HCT116 (cell line): ENCODE data around the gene LIPH. TPM values are rescaled to one million over a fixed set of nuclear protein-coding genes. Genes with fewer than 3 reads are reported as not detected.

Experiments used
- ATAC-seq: fragments of 200-7000 bp; cut with Tn5 transposase; 2 replicates; pipeline ENCODE4 v1.9.1; 2020; ENCODE audit warnings: mild to moderate bottlenecking, moderate library complexity
- BruUV-seq: library from RNA; stranded (reverse); fragments of 400-500 nt; replicated peaks from 2 replicates; lab custom pipeline; 2021; lab: Mats Ljungman, UMichigan
- CTCF ChIA-PET: fragments of 300-600 bp; sonication (Branson Sonifier 250); formaldehyde crosslinking; loops from one replicate; lab custom pipeline; 2021; ENCODE audit warnings: antibody characterized with exemption; lab: Charles Lee
- POLR2A ChIA-PET: fragments of 300-600, 350-600 bp; sonication (Branson Sonifier 250); formaldehyde crosslinking; loops from one replicate; lab custom pipeline; 2021; ENCODE audit warnings: antibody characterized with exemption; lab: Charles Lee
- RAD21 ChIA-PET, 2 experiments: fragments of 300-600 bp; sonication (Branson Sonifier 250); formaldehyde crosslinking; loops; one replicate each; lab custom pipeline; 2023; ENCODE audit warnings: low total read pairs in 2 of 2; ENCODE audit not compliant: uncharacterized antibody in 2 of 2, unreplicated experiment in 2 of 2, low non-redundant PET in 1 of 2; lab: Charles Lee
- DNase-seq: peaks from one replicate; pipeline ENCODE4 v3.0.0-alpha.2; 2010; ENCODE audit warnings: low read depth, low spot score
- H2AFZ ChIP-seq: fragments of 200-600 bp; shearing (Covaris generic), sonication (generic); 2 replicates; pipeline ENCODE4 v1.6.1; 2017; ENCODE audit warnings: low read depth, mixed run types, mixed read lengths, antibody characterized with exemption, low read length; ENCODE audit not compliant: poor library complexity, severe bottlenecking
- H3K27ac ChIP-seq: 2 replicates; pipeline ENCODE4 v1.5.1; 2012; ENCODE audit warnings: low read depth, low read length
- H3K27me3 ChIP-seq: fragments of 200-600 bp; sonication (generic); 2 replicates; pipeline ENCODE4 v1.6.1; 2016; ENCODE audit warnings: mixed run types, low read length, mixed read lengths; ENCODE audit not compliant: insufficient read depth
- H3K36me3 ChIP-seq, 2 experiments: fragments of 200-500 bp in 1 of 2; fragments of 200-600 bp in 1 of 2; sonication (Bioruptor generic) in 1 of 2; sonication (generic) in 1 of 2; 2 replicates each; pipeline versions ENCODE4 v1.5.1 to v1.6.1; 2014 to 2016; ENCODE audit warnings: low read length in 2 of 2, inconsistent platforms in 1 of 2, mixed read lengths in 1 of 2, mixed run types in 1 of 2; ENCODE audit not compliant: insufficient read depth in 2 of 2, control insufficient read depth in 1 of 2
- H3K4me1 ChIP-seq, 2 experiments: fragments of 200-600 bp in 1 of 2; sonication (generic) in 1 of 2; 2 replicates each; pipeline versions ENCODE4 v1.5.1 to v1.6.1; 2012 to 2017; ENCODE audit warnings: low read length in 2 of 2, inconsistent platforms in 1 of 2, mild to moderate bottlenecking in 1 of 2, mixed read lengths in 1 of 2, mixed run types in 1 of 2, moderate library complexity in 1 of 2; ENCODE audit not compliant: insufficient read depth in 2 of 2, control insufficient read depth in 1 of 2
- H3K4me2 ChIP-seq: fragments of 200-600 bp; sonication (generic); 2 replicates; pipeline ENCODE4 v1.6.1; 2017; ENCODE audit warnings: mixed run types, low read length, mixed read lengths
- H3K4me3 ChIP-seq, 2 experiments: fragments of 200-600 bp in 1 of 2; sonication (generic) in 1 of 2; replicated peaks in 1 of 2; 2 replicates each; pipeline ENCODE4 v1.5.1; 2011 to 2016; ENCODE audit warnings: low read length in 2 of 2, control low read depth in 1 of 2, low read depth in 1 of 2, mild to moderate bottlenecking in 1 of 2, mixed read lengths in 1 of 2, mixed run types in 1 of 2
- H3K79me2 ChIP-seq: fragments of 200-600 bp; sonication (generic); 2 replicates; pipeline ENCODE4 v1.6.1; 2017; ENCODE audit warnings: mild to moderate bottlenecking, mixed run types, low read length, moderate library complexity, mixed read lengths; ENCODE audit not compliant: insufficient read depth
- H3K9ac ChIP-seq: fragments of 200-600 bp; sonication (generic); 2 replicates; pipeline ENCODE4 v1.6.1; 2016; ENCODE audit warnings: low read length, mixed read lengths
- H3K9me2 ChIP-seq: fragments of 200-600 bp; sonication (generic), shearing (Covaris generic); 2 replicates; pipeline ENCODE4 v1.6.1; 2017; ENCODE audit warnings: mixed run types, mild to moderate bottlenecking, moderate library complexity; ENCODE audit not compliant: insufficient read depth
- H3K9me3 ChIP-seq, 2 experiments: fragments of 200-500 bp in 1 of 2; fragments of 200-600 bp in 1 of 2; sonication (Bioruptor generic) in 1 of 2; sonication (generic) in 1 of 2; 2 replicates each; pipeline ENCODE4 v1.6.1; 2014 to 2017; ENCODE audit warnings: low read length in 2 of 2, mixed read lengths in 2 of 2, inconsistent platforms in 1 of 2, low read depth in 1 of 2, mild to moderate bottlenecking in 1 of 2, mixed run types in 1 of 2, moderate library complexity in 1 of 2; ENCODE audit not compliant: control insufficient read depth in 1 of 2, insufficient read depth in 1 of 2
- H4K20me1 ChIP-seq: fragments of 200-600 bp; sonication (generic), shearing (Covaris generic); 2 replicates; pipeline ENCODE4 v1.6.1; 2017; ENCODE audit warnings: mixed run types, mild to moderate bottlenecking, moderate library complexity; ENCODE audit not compliant: insufficient read depth
- CEBPB ChIP-seq: IDR thresholded peaks from 2 replicates; pipeline ENCODE4 v1.6.1; 2012; ENCODE audit warnings: low read depth
- CTCF ChIP-seq, 3 experiments: fragments of 200-600 bp in 1 of 3; sonication (generic) in 1 of 3; IDR thresholded peaks in 2 of 3; conservative IDR thresholded peaks in 1 of 3; 2 replicates each; pipeline ENCODE4 v1.5.1; 2012 to 2017; ENCODE audit warnings: low read depth in 2 of 3, low read length in 2 of 3, antibody characterized with exemption in 1 of 3, borderline replicate concordance in 1 of 3, control low read depth in 1 of 3, mild to moderate bottlenecking in 1 of 3, mixed read lengths in 1 of 3, mixed run types in 1 of 3, moderate library complexity in 1 of 3; ENCODE audit not compliant: insufficient read depth in 1 of 3
- EGR1 ChIP-seq: IDR thresholded peaks from 2 replicates; pipeline ENCODE4 v1.6.1; 2012; ENCODE audit warnings: low read depth
- ELF1 ChIP-seq: IDR thresholded peaks from 2 replicates; pipeline ENCODE4 v1.6.1; 2012; ENCODE audit warnings: low read depth, borderline replicate concordance
- EZH2 ChIP-seq: fragments of 200-600 bp; sonication (generic); IDR thresholded peaks from 2 replicates; pipeline ENCODE4 v1.6.1; 2017; ENCODE audit warnings: antibody characterized with exemption, mixed run types
- FOSL1 ChIP-seq: IDR thresholded peaks from 2 replicates; pipeline ENCODE4 v1.6.1; 2012; ENCODE audit warnings: low read depth
- JUND ChIP-seq: IDR thresholded peaks from 2 replicates; pipeline ENCODE4 v1.6.1; 2012
- MAX ChIP-seq: IDR thresholded peaks from 2 replicates; pipeline ENCODE4 v1.6.1; 2012
- POLR2AphosphoS5 ChIP-seq: IDR thresholded peaks from 2 replicates; pipeline ENCODE4 v1.6.1; 2011; ENCODE audit warnings: mild to moderate bottlenecking, low read depth, low read length, moderate library complexity
- RAD21 ChIP-seq: IDR thresholded peaks from 2 replicates; pipeline ENCODE4 v1.6.1; 2012; ENCODE audit warnings: low read depth, mild to moderate bottlenecking
- REST ChIP-seq: IDR thresholded peaks from 2 replicates; pipeline ENCODE4 v1.6.1; 2012; ENCODE audit warnings: low read depth
- SIN3A ChIP-seq: IDR thresholded peaks from 2 replicates; pipeline ENCODE4 v1.6.1; 2012; ENCODE audit warnings: low read depth
- SRF ChIP-seq: IDR thresholded peaks from 2 replicates; pipeline ENCODE4 v1.6.1; 2012; ENCODE audit warnings: low read depth
- TCF7L2 ChIP-seq: IDR thresholded peaks from 2 replicates; pipeline ENCODE4 v1.7.0; 2011; ENCODE audit warnings: borderline replicate concordance, inconsistent platforms; ENCODE audit not compliant: insufficient read depth, insufficient read length; ENCODE audit errors: extremely low read depth
- ZFX ChIP-seq: fragments of 450-650 bp; IDR thresholded peaks from 2 replicates; pipeline ENCODE4 v1.6.1; 2017
- ZNF274 ChIP-seq: fragments of 200-500 bp; sonication (Bioruptor generic); IDR thresholded peaks from 2 replicates; pipeline ENCODE4 v1.6.1; 2014; ENCODE audit warnings: mild to moderate bottlenecking, low read depth, low read length, inconsistent platforms
- intact Hi-C: fragments of 100-400 bp; cut with micrococcal nuclease; formaldehyde crosslinking; loops from 2 replicates; pipeline ENCODE4 v1.10.0; 2022
- total RNA-seq: library from RNA; stranded (reverse); gene quantifications from one replicate; pipeline ENCODE4 v1.2.1, GENCODE V29; 2021; ENCODE audit not compliant: unreplicated experiment
- TF ChIP-seq, protein P1 (sequence below): IDR thresholded peaks from 2 replicates; pipeline ENCODE4 v1.6.1; 2012
- TF ChIP-seq, protein P2 (sequence below): IDR thresholded peaks from 2 replicates; pipeline ENCODE4 v1.6.1; 2011; ENCODE audit warnings: mild to moderate bottlenecking, low read length, moderate library complexity; ENCODE audit not compliant: insufficient replicate concordance; ENCODE audit errors: extremely low read depth

LIPH gene
- total RNA-seq, 1 experiment from 2014 or later: 13.7 TPM

DNA sequence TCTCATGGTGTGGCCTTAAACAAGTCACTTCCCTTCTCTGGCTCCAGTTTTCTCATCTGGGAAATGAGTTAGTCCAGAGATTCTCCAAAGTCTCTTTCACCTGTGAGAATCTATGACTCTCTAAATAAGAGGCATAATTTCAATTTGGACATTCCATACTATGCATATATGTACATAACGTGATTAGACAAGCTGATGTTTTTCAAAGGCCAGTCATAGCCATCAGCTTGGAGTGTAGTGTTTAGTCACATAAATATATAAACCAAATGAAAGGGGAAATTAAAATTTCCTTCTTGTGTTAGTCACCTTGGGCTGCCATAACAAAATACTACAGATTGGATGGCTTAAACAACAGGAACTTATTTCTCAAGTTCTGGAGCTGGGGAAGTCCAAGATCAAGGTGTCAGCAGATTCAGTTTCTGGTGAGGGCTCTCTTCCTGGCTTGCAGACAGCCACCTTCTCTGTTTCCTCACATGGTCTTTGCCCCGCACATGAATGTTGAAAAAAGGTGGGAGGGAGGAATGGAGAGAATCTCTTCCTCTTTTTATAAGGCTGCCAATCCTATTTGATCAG is 72.9 kb downstream of the LIPH start:
- H3K4me3 ChIP-seq: no peak overlapping the region
- ATAC-seq (no peak), DNase-seq (no peak)
- no peak overlapping the region for H2AFZ ChIP-seq
- 0 out of 4 replicates have a peak, but pooled peaks cover 0 to 4% of the 10 kb centered on the region in 2 experiments for H3K36me3 ChIP-seq
- no peak overlapping the region for H3K27ac ChIP-seq
- no TSS peak for BruUV-seq
- ChIA-PET RAD21 (interaction anchor here in 1 of 2 experiments (0.7 kb wide), 1 partner anchor 9 kb away, joined by 3 read pairs; no protein-coding TSS in a partner anchor), CTCF (no interaction called here), POLR2A (no interaction called here)
- H3K27me3 ChIP-seq: no peaks in the 10 kb centered on the region
- no peak for TF ChIP-seq CEBPB
- TF ChIP-seq SRF: no peak
- TF ChIP-seq POLR2AphosphoS5: no peak
- TF ChIP-seq EGR1: no peak
- no peak for TF ChIP-seq TCF7L2
- no peak for TF ChIP-seq SIN3A
- TF ChIP-seq ZNF274: no peak
- TF ChIP-seq, protein P1, sequence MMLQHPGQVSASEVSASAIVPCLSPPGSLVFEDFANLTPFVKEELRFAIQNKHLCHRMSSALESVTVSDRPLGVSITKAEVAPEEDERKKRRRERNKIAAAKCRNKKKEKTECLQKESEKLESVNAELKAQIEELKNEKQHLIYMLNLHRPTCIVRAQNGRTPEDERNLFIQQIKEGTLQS: no peak
- TF ChIP-seq ZFX: no peak
- TF ChIP-seq MAX: no peak
- no peak for TF ChIP-seq RAD21
- TF ChIP-seq JUND: no peak
- TF ChIP-seq REST: no peak
- TF ChIP-seq, protein P2, sequence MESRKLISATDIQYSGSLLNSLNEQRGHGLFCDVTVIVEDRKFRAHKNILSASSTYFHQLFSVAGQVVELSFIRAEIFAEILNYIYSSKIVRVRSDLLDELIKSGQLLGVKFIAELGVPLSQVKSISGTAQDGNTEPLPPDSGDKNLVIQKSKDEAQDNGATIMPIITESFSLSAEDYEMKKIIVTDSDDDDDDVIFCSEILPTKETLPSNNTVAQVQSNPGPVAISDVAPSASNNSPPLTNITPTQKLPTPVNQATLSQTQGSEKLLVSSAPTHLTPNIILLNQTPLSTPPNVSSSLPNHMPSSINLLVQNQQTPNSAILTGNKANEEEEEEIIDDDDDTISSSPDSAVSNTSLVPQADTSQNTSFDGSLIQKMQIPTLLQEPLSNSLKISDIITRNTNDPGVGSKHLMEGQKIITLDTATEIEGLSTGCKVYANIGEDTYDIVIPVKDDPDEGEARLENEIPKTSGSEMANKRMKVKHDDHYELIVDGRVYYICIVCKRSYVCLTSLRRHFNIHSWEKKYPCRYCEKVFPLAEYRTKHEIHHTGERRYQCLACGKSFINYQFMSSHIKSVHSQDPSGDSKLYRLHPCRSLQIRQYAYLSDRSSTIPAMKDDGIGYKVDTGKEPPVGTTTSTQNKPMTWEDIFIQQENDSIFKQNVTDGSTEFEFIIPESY: no peak
- TF ChIP-seq CTCF (IDR thresholded peaks at IDR 0.05 in 2 of 3, conservative IDR thresholded peaks at IDR 0.05 in 1 of 3; ENCODE audit: borderline replicate concordance in 1 of 3, insufficient read depth in 1 of 3, low read depth in 2 of 3, low read length in 2 of 3): no peak
- no peak for TF ChIP-seq ELF1
- TF ChIP-seq EZH2: no peak
- no peak for TF ChIP-seq FOSL1
- H3K4me2 ChIP-seq: no peak overlapping the region
- H3K79me2 ChIP-seq: no peaks in the 10 kb centered on the region
- no peaks in the 10 kb centered on the region for H4K20me1 ChIP-seq
- peaks cover 3 to 9% of the 10 kb centered on the region in 2 experiments for H3K4me1 ChIP-seq
- no peaks in the 10 kb centered on the region for H3K9me3 ChIP-seq
- no peaks in the 10 kb centered on the region for H3K9me2 ChIP-seq
- no peak overlapping the region for H3K9ac ChIP-seq
- intact Hi-C loops: no loop called here
